ENCODE results near the gene C8B.
A peak's percentile ranks its signal among the peaks of the same experiment; 100 is the strongest.

Gene C8B

GRCh38 chr1:56911098-56911938, 54.5 kb downstream of the C8B start:
- Histone ChIP-seq H3K4me1 (ENCODE audit: control insufficient read depth in 5 of 5, insufficient read depth in 5 of 5, low read length in 5 of 5) (peaks cover 0 to 33% (median 19%) of the 10 kb centered on the region in 5 donors), H3K4me3 (ENCODE audit: low read depth in 1 of 5, low read length in 5 of 5) (no peak overlapping the region), H3K27ac (ENCODE audit: low read depth, low read length) (peak overlapping the region; percentile 56), H3K36me3 (ENCODE audit: control insufficient read depth in 5 of 5, insufficient read depth in 5 of 5, low read length in 5 of 5) (no peaks in the 10 kb centered on the region), H3K27me3 (ENCODE audit: control insufficient read depth in 5 of 5, insufficient read depth in 4 of 5, low read length in 5 of 5) (no peaks in the 10 kb centered on the region), H3K9ac (ENCODE audit: low read length in 5 of 5) (no peak overlapping the region), H3K9me3 (ENCODE audit: control insufficient read depth in 5 of 5, low read length in 5 of 5) (no peaks in the 10 kb centered on the region)

DNA sequence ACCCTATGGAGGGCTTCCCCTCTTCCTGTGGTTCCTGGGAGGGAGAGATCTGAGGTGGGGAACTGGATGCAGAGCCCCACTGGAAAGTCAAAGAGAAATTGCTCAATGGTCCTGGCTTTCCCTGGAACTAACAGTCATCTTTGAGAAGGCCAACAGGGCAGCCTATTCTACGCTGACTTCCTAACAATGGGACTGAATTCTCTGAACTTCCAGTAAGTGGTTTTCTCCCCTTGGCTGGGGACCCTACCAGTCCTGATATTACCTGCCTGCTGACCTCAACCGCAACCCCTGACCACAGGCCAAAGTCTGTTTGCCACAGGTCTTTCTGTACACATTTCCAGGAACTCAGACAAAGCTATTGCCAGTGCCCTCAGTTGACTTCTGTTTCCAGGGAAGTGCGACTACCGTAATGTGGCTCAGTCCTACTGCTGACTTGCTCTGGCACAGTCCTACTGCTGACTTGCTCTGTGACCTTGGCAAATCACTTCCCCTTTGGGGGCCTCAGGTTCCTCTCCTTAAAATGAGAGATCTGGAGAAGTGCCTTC, 55.3 kb downstream of the C8B start:
- Histone ChIP-seq H3K4me3 (ENCODE audit: low read depth in 1 of 5, low read length in 5 of 5) (no peak overlapping the region), H3K36me3 (ENCODE audit: control insufficient read depth in 5 of 5, insufficient read depth in 5 of 5, low read length in 5 of 5) (no peaks in the 10 kb centered on the region), H3K9me3 (ENCODE audit: control insufficient read depth in 5 of 5, low read length in 5 of 5) (no peaks in the 10 kb centered on the region), H3K9ac (ENCODE audit: low read length in 5 of 5) (no peak overlapping the region), H3K27ac (ENCODE audit: low read depth, low read length) (peak overlapping the region; percentile 56), H3K4me1 (ENCODE audit: control insufficient read depth in 5 of 5, insufficient read depth in 5 of 5, low read length in 5 of 5) (peaks cover 0 to 33% (median 19%) of the 10 kb centered on the region in 5 donors), H3K27me3 (ENCODE audit: control insufficient read depth in 5 of 5, insufficient read depth in 4 of 5, low read length in 5 of 5) (no peaks in the 10 kb centered on the region)

- H3K27ac ChIP-seq (ENCODE audit: low read depth, low read length): peak overlapping the region; percentile 56
- peaks cover 0 to 33% (median 19%) of the 10 kb centered on the region in 5 donors for H3K4me1 ChIP-seq (ENCODE audit: control insufficient read depth in 5 of 5, insufficient read depth in 5 of 5, low read length in 5 of 5)
- H3K9ac ChIP-seq (ENCODE audit: low read length in 5 of 5): no peak overlapping the region
- no peak overlapping the region for H3K4me3 ChIP-seq (ENCODE audit: low read depth in 1 of 5, low read length in 5 of 5)
- H3K9me3 ChIP-seq (ENCODE audit: control insufficient read depth in 5 of 5, low read length in 5 of 5): no peaks in the 10 kb centered on the region
- H3K27me3 ChIP-seq (ENCODE audit: control insufficient read depth in 5 of 5, insufficient read depth in 4 of 5, low read length in 5 of 5): no peaks in the 10 kb centered on the region
- no peaks in the 10 kb centered on the region for H3K36me3 ChIP-seq (ENCODE audit: control insufficient read depth in 5 of 5, insufficient read depth in 5 of 5, low read length in 5 of 5)
Measured at GRCh38 chr1:56908619-56909221, 57.1 kb downstream of the C8B start.

DNA sequence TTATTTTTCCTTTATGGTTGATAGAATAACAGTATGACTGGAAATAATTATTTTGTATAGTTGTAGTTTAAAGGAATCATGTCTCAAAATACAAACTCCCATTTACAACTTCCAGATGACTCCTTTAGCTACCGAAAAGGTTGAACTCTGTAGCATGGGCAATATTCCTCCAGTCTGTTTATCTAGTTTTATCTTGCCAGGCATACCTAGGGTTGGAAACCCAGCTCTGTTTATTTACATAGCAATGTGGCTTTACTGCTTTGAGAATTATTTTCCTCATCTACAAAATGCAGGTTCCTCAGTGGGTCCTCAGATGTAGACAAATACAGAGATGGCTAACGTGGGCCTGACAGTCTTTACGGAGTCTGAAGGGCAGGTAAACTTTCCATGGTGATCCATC, 60.1 kb downstream of the C8B start:
- peaks cover 0 to 18% (median 9%) of the 10 kb centered on the region in 5 donors for H3K4me1 ChIP-seq (ENCODE audit: control insufficient read depth in 5 of 5, insufficient read depth in 5 of 5, low read length in 5 of 5)
- H3K27me3 ChIP-seq (ENCODE audit: control insufficient read depth in 5 of 5, insufficient read depth in 4 of 5, low read length in 5 of 5): no peaks in the 10 kb centered on the region
- H3K36me3 ChIP-seq (ENCODE audit: control insufficient read depth in 5 of 5, insufficient read depth in 5 of 5, low read length in 5 of 5): no peaks in the 10 kb centered on the region
- H3K27ac ChIP-seq (ENCODE audit: low read depth, low read length): no peak overlapping the region
- no peaks in the 10 kb centered on the region for H3K9me3 ChIP-seq (ENCODE audit: control insufficient read depth in 5 of 5, low read length in 5 of 5)
- no peak overlapping the region for H3K4me3 ChIP-seq (ENCODE audit: low read depth in 1 of 5, low read length in 5 of 5)
- H3K9ac ChIP-seq (ENCODE audit: low read length in 5 of 5): no peak overlapping the region

- Histone ChIP-seq H3K9me3 (ENCODE audit: control insufficient read depth in 5 of 5, low read length in 5 of 5) (no peaks in the 10 kb centered on the region), H3K27ac (ENCODE audit: low read depth, low read length) (no peak overlapping the region), H3K27me3 (ENCODE audit: control insufficient read depth in 5 of 5, insufficient read depth in 4 of 5, low read length in 5 of 5) (no peaks in the 10 kb centered on the region), H3K4me3 (ENCODE audit: low read depth in 1 of 5, low read length in 5 of 5) (no peak overlapping the region), H3K4me1 (ENCODE audit: control insufficient read depth in 5 of 5, insufficient read depth in 5 of 5, low read length in 5 of 5) (peaks cover 0 to 11% (median 5%) of the 10 kb centered on the region in 5 donors), H3K36me3 (ENCODE audit: control insufficient read depth in 5 of 5, insufficient read depth in 5 of 5, low read length in 5 of 5) (no peaks in the 10 kb centered on the region), H3K9ac (ENCODE audit: low read length in 5 of 5) (no peak overlapping the region)
Measured at GRCh38 chr1:56904663-56905397, 61.0 kb downstream of the C8B start.

DNA sequence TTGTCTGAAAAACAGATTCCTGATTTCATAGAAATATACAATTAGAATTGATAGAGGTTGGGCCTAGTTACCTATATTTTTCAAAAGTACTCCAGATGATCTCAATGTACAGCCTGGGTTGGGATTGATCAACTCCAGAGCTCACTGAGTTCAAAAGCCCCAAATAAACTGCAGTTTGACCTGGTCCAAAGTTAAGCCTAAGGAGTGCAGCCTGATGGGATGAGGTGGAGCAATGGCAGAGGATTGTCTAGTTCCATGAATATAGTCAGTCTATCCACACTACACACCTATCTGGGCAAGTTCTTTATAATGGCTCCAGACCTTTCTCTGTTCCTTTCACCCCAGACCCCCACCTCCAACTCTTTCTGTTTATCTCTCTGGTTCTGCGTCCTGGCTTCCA, 62.0 kb downstream of the C8B start:
- H3K9me3 ChIP-seq (ENCODE audit: control insufficient read depth in 5 of 5, low read length in 5 of 5): no peaks in the 10 kb centered on the region
- no peak overlapping the region for H3K4me3 ChIP-seq (ENCODE audit: low read depth in 1 of 5, low read length in 5 of 5)
- H3K36me3 ChIP-seq (ENCODE audit: control insufficient read depth in 5 of 5, insufficient read depth in 5 of 5, low read length in 5 of 5): no peaks in the 10 kb centered on the region
- no peaks in the 10 kb centered on the region for H3K27me3 ChIP-seq (ENCODE audit: control insufficient read depth in 5 of 5, insufficient read depth in 4 of 5, low read length in 5 of 5)
- H3K4me1 ChIP-seq (ENCODE audit: control insufficient read depth in 5 of 5, insufficient read depth in 5 of 5, low read length in 5 of 5): peaks cover 0 to 2% (median under 1%) of the 10 kb centered on the region in 5 donors
- H3K9ac ChIP-seq (ENCODE audit: low read length in 5 of 5): no peak overlapping the region
- no peak overlapping the region for H3K27ac ChIP-seq (ENCODE audit: low read depth, low read length)

DNA sequence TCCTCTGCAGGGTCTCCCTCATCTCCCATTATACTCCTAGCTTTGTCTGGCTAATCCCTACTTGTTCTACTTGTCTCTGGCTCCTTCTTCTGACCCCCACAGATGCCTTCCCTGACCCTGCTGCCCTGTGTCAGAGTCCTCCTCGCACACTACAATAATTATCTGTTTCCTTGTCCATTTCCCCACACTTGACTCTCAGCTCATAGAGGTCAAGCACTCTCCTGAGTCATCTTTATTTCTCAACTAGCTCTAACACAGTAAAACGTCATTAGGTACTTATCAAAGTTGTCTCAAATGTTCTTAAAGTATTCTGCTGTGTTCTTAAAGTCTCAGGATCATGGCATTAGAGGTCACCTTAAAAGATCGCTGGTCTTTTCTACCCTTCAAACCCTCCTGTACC, 64.1 kb downstream of the C8B start:
- Histone ChIP-seq H3K36me3 (ENCODE audit: control insufficient read depth in 5 of 5, insufficient read depth in 5 of 5, low read length in 5 of 5) (no peaks in the 10 kb centered on the region), H3K4me1 (ENCODE audit: control insufficient read depth in 5 of 5, insufficient read depth in 5 of 5, low read length in 5 of 5) (peaks cover 0 to 2% (median 0%) of the 10 kb centered on the region in 5 donors), H3K4me3 (ENCODE audit: low read depth in 1 of 5, low read length in 5 of 5) (no peak overlapping the region), H3K9me3 (ENCODE audit: control insufficient read depth in 5 of 5, low read length in 5 of 5) (no peaks in the 10 kb centered on the region), H3K9ac (ENCODE audit: low read length in 5 of 5) (no peak overlapping the region), H3K27me3 (ENCODE audit: control insufficient read depth in 5 of 5, insufficient read depth in 4 of 5, low read length in 5 of 5) (no peaks in the 10 kb centered on the region), H3K27ac (ENCODE audit: low read depth, low read length) (no peak overlapping the region)

DNA sequence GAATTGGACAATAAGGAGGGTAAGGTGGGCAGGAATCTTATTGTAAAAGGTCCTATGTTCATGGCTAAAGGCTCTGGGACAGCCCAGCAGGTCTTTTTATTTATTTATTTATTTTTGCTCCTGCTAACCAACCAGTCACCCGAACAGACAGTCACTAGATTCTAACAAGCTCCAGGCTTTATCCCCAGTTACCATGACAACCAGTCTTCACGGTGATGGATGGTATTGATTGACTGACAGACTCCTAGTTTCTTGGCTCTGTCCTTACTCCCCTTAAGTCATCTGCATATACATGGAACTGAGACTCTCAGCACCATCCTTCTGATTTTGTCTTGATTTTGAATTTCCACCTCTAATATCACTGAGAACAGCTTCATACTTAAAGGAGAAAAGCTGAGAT, 66.9 kb downstream of the C8B start:
- H3K4me3 ChIP-seq (ENCODE audit: low read depth in 1 of 5, low read length in 5 of 5): no peak overlapping the region

DNA sequence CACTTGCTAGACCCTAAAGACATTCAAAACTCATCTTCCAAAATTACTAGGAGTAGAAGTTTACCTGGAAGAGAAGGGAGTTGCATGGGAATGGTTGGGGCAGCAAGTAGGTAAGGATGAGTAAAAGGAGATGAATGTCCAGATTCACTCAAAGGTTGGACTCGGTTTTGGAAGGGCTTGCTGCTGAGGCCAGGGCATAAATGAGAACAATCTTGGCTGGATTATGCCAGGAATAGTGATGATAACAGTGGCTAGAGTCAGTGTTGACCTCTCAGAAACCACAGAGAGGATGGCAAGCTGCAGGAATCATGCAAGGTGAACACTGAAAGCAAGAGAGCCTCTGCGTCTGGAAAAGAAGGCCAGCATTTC, 67.8 kb downstream of the C8B start:
- H3K9ac ChIP-seq (ENCODE audit: low read length in 5 of 5): no peak overlapping the region
- no peaks in the 10 kb centered on the region for H3K27me3 ChIP-seq (ENCODE audit: control insufficient read depth in 5 of 5, insufficient read depth in 4 of 5, low read length in 5 of 5)
- no peaks in the 10 kb centered on the region for H3K36me3 ChIP-seq (ENCODE audit: control insufficient read depth in 5 of 5, insufficient read depth in 5 of 5, low read length in 5 of 5)
- H3K9me3 ChIP-seq (ENCODE audit: control insufficient read depth in 5 of 5, low read length in 5 of 5): no peaks in the 10 kb centered on the region
- H3K27ac ChIP-seq (ENCODE audit: low read depth, low read length): no peak overlapping the region
- H3K4me1 ChIP-seq (ENCODE audit: control insufficient read depth in 5 of 5, insufficient read depth in 5 of 5, low read length in 5 of 5): peaks cover 0 to 2% (median 0%) of the 10 kb centered on the region in 5 donors
- no peak overlapping the region for H3K4me3 ChIP-seq (ENCODE audit: low read depth in 1 of 5, low read length in 5 of 5)

More for the DNA sequence above, 66.9 kb downstream of the C8B start:
- H3K27ac ChIP-seq (ENCODE audit: low read depth, low read length): no peak overlapping the region
- no peaks in the 10 kb centered on the region for H3K27me3 ChIP-seq (ENCODE audit: control insufficient read depth in 5 of 5, insufficient read depth in 4 of 5, low read length in 5 of 5)
- no peaks in the 10 kb centered on the region for H3K36me3 ChIP-seq (ENCODE audit: control insufficient read depth in 5 of 5, insufficient read depth in 5 of 5, low read length in 5 of 5)
- H3K4me1 ChIP-seq (ENCODE audit: control insufficient read depth in 5 of 5, insufficient read depth in 5 of 5, low read length in 5 of 5): peaks cover 0 to 2% (median 0%) of the 10 kb centered on the region in 5 donors
- no peak overlapping the region for H3K9ac ChIP-seq (ENCODE audit: low read length in 5 of 5)
- H3K9me3 ChIP-seq (ENCODE audit: control insufficient read depth in 5 of 5, low read length in 5 of 5): no peaks in the 10 kb centered on the region
